SW 1271 (cell line): ENCODE measurements around the gene ISM1.

ENCODE experiments used
- DNase-seq, 2 experiments: peaks; one replicate each; lab custom pipeline; 2025; lab: John Stamatoyannopoulos, UW

The ISM1 gene

GRCh38 chr20:13348311-13349234, 127.5 kb downstream of the ISM1 start:
- DNase-seq = no peak

- no peak for DNase-seq
These were observed 128.1 kb downstream of the ISM1 start for GRCh38 chr20:13349235-13349604.
